Stimulated activated CD4-positive, alpha-beta T cell treated with anti-CD3 and anti-CD28 coated beads, Interleukin-2, amount 100 ng/mL, for 24 hours (primary cell): ENCODE measurements around the gene BMI1.
"Not testable (repeated sequence)": the region's sequence is repeated elsewhere in the genome, so short reads cannot be mapped to it uniquely, and the experiment has no call there.

Source experiments
- DNase-seq, 2 donors: peaks; one replicate each; pipeline ENCODE4 v3.0.0-alpha.2; 2020

Gene BMI1

GRCh38 chr10:22340329-22341189 lies 19.7 kb downstream of the BMI1 start:
- peak; percentile 58 to 66 for DNase-seq

- no peak for DNase-seq
Observed at GRCh38 chr10:22341190-22341925, 20.5 kb downstream of the BMI1 start.

- no peak for DNase-seq
Observed at GRCh38 chr10:22341926-22342196, 21.0 kb downstream of the BMI1 start.

GRCh38 chr10:22342421-22342820 lies 21.5 kb downstream of the BMI1 start:
- no peak for DNase-seq

GRCh38 chr10:22343731-22344130 lies 22.8 kb downstream of the BMI1 start:
- DNase-seq = no peak

- no peak for DNase-seq
Observed at GRCh38 chr10:22344249-22344648, 23.4 kb downstream of the BMI1 start.

GRCh38 chr10:22344781-22345300 lies 23.9 kb downstream of the BMI1 start:
- DNase-seq = no peak

- DNase-seq = peak in 1 of 2 donors; percentile 71
Observed at GRCh38 chr10:22345301-22346095, 24.6 kb downstream of the BMI1 start, which contains the start of gene SPAG6. Gene SPAG6, plus strand, starts transcription at chr10:22345496. Its CDS starts 116 bp downstream, at chr10:22345612.

GRCh38 chr10:22346096-22346661 lies 25.3 kb downstream of the BMI1 start:
- DNase-seq = no peak

- no peak for DNase-seq
Observed at GRCh38 chr10:22349755-22350154, 28.9 kb downstream of the BMI1 start.

GRCh38 chr10:22351131-22351703 lies 30.3 kb downstream of the BMI1 start:
- DNase-seq = no peak

- no peak for DNase-seq
Observed at GRCh38 chr10:22356324-22356873, 35.5 kb downstream of the BMI1 start.

- DNase-seq = not testable (repeated sequence)
Observed at GRCh38 chr10:22357770-22358169, 36.9 kb downstream of the BMI1 start.

- peak in 1 of 2 donors; percentile 19 for DNase-seq
Observed at GRCh38 chr10:22363305-22363704, 42.4 kb downstream of the BMI1 start.

- no peak for DNase-seq
Observed at GRCh38 chr10:22364407-22365140, 43.7 kb downstream of the BMI1 start.

- DNase-seq = no peak
Observed at GRCh38 chr10:22365233-22365632, 44.3 kb downstream of the BMI1 start.

GRCh38 chr10:22365644-22366434 lies 44.9 kb downstream of the BMI1 start:
- no peak for DNase-seq

- DNase-seq = no peak
Observed at GRCh38 chr10:22366435-22366703, 45.5 kb downstream of the BMI1 start.

GRCh38 chr10:22366771-22367170 lies 45.9 kb downstream of the BMI1 start:
- no peak for DNase-seq

- DNase-seq = no peak
Observed at GRCh38 chr10:22367471-22367870, 46.6 kb downstream of the BMI1 start.

GRCh38 chr10:22368402-22368801 lies 47.5 kb downstream of the BMI1 start:
- no peak for DNase-seq
